ENCODE results near the gene SFTA2. TPM values are rescaled to one million over a fixed set of nuclear protein-coding genes. Genes with fewer than 3 reads are reported as not detected.
A peak's percentile ranks its signal among the peaks of the same experiment; 100 is the strongest.

Gene SFTA2
- not detected in 2 replicates for total RNA-seq

DNA sequence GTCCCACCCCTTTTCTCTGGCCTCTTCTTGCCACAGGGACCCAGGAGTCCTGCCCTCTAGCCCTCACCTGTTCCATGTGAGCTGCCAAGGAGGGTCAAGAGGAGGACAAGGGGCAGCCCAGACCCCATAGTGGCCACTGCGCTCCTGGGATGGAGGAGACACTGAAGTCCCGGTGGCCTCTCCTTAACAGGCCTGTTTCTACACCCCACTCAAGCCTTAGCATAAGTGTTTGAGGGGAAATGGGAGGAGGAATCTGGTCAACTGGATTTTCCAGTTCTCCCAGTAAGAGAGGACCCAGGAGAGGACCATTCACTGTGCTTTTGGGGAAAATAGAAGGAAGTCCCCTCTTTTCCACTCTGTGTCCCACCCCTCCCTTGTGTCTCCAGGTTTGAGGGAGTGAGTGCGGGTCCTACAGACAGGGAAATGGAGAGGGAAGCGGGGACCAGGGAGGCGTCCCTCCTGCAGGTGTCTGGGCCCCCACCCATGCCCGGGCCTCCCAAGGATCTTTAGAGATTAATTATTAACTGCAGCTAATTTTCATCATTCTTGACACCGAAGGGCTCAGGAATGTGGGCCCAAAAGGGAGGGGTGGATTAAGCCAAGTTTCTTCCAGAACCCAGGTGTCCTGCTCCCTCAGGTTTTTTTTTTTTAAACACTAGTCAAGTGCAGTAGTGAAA is at the start of gene SFTA2:
Gene SFTA2, minus strand, starts transcription at position 202 of the 677 bp plus-strand sequence. Its CDS starts 74 bp downstream, at position 128.
- no peak within 1 kb of the TSS for H3K4me3 ChIP-seq (ENCODE audit: low read depth, low read length)
- DNase-seq (ENCODE audit: low read depth) (no peak), FAIRE-seq (no peak)
- H3K27me3 ChIP-seq (ENCODE audit: control insufficient read depth, insufficient read depth, low read length) = no peaks in the 10 kb centered on the region
- no peaks in the 10 kb centered on the region for H3K36me3 ChIP-seq (ENCODE audit: control insufficient read depth, insufficient read depth, low read length)
- TF ChIP-seq, protein P1, sequence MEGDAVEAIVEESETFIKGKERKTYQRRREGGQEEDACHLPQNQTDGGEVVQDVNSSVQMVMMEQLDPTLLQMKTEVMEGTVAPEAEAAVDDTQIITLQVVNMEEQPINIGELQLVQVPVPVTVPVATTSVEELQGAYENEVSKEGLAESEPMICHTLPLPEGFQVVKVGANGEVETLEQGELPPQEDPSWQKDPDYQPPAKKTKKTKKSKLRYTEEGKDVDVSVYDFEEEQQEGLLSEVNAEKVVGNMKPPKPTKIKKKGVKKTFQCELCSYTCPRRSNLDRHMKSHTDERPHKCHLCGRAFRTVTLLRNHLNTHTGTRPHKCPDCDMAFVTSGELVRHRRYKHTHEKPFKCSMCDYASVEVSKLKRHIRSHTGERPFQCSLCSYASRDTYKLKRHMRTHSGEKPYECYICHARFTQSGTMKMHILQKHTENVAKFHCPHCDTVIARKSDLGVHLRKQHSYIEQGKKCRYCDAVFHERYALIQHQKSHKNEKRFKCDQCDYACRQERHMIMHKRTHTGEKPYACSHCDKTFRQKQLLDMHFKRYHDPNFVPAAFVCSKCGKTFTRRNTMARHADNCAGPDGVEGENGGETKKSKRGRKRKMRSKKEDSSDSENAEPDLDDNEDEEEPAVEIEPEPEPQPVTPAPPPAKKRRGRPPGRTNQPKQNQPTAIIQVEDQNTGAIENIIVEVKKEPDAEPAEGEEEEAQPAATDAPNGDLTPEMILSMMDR (IDR thresholded peaks at IDR 0.05; ENCODE audit: insufficient read depth, low read length, severe bottlenecking) = no peak

DNA sequence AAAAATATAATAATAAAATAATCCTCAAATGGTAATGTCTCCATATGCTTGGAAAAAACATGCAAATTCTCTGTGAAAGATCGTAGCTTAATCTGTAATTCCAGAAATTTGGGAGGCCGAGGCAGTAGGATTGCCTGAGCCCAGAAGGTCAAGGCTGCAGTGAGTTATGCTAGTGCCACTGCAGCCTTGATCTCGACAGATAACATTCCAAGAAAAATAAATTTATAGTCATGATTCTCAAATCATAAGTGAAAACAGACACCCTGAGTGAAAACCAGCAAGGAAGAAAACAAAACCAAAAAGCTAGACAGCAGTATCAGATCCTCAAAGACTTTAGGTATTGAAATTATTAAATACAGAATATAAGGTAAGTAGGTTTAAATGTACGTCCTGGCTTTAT is 47.7 kb upstream of the SFTA2 start:
- no peaks in the 10 kb centered on the region for H3K27me3 ChIP-seq (ENCODE audit: control insufficient read depth, insufficient read depth, low read length)
- no peak for FAIRE-seq
- DNase-seq (ENCODE audit: low read depth) = no peak
- no peaks in the 10 kb centered on the region for H3K36me3 ChIP-seq (ENCODE audit: control insufficient read depth, insufficient read depth, low read length)
- no peak overlapping the region for H3K4me3 ChIP-seq (ENCODE audit: low read depth, low read length)
- TF ChIP-seq, protein P1 (IDR thresholded peaks at IDR 0.05; ENCODE audit: insufficient read depth, low read length, severe bottlenecking) = no peak

DNA sequence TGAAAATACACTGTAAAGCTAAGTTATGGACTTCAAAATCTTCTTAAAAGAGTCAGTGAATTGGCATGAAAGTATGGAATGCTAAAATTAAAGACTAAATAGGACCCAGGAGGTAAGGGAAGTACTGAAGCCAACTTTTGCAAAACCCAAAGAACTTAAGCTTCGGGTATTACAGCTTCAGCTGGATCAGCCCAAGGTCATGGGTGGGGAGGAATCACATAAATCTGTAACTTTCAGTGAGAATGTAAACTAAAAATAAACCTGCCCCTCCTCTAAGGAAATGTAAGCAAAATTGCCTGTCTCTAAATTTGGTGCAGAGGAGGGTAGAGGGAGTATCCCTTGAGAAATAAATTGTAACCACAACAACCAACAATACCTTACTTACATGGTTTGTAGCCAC is 47.2 kb upstream of the SFTA2 start:
- TF ChIP-seq, protein P1 (IDR thresholded peaks at IDR 0.05; ENCODE audit: insufficient read depth, low read length, severe bottlenecking) = no peak
- Histone ChIP-seq H3K4me3 (ENCODE audit: low read depth, low read length) (no peak overlapping the region), H3K27me3 (ENCODE audit: control insufficient read depth, insufficient read depth, low read length) (no peaks in the 10 kb centered on the region), H3K36me3 (ENCODE audit: control insufficient read depth, insufficient read depth, low read length) (no peaks in the 10 kb centered on the region)
- DNase-seq (ENCODE audit: low read depth) = no peak
- no peak for FAIRE-seq

DNA sequence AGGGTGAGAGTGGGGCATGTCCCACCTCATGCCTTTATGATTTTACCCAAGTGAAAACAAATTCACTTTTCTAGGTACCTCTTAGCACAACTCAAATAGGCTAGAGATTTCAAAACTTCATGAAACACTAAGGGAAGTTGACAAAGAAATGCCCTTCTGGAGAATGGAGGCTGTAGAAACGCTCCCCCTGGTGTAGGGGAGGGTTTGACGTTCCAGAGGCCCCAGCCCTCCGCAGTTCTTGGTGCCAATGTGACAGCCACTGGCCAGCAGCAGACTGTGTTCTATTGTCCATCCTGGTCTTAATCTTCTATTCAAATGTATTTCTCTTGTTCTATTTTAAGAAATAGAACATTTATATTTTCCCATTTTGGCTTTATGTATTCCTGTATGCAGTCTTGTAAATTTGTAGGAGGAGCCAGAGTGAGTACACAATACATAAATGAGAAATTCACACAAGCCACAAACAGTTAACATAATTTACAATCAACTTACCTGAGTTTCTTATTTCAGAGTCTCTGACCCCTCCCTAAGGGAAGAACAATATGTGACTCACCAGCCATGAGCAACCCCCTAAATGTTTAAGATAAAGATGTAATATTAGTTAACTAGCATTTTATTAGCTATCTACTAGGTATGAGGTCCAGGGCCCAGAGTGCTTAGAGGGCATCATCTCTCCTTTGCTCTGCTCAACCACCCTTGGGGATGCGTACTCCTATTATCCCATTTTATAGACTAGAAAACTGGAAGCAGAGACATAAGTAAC is 42.7 kb upstream of the SFTA2 start:
- Histone ChIP-seq H3K27me3 (ENCODE audit: control insufficient read depth, insufficient read depth, low read length) (no peaks in the 10 kb centered on the region), H3K4me3 (ENCODE audit: low read depth, low read length) (no peak overlapping the region), H3K36me3 (ENCODE audit: control insufficient read depth, insufficient read depth, low read length) (no peaks in the 10 kb centered on the region)
- DNase-seq (ENCODE audit: low read depth) = peak; percentile 42
- FAIRE-seq = no peak
- TF ChIP-seq, protein P1 (IDR thresholded peaks at IDR 0.05; ENCODE audit: insufficient read depth, low read length, severe bottlenecking) = no peak

DNA sequence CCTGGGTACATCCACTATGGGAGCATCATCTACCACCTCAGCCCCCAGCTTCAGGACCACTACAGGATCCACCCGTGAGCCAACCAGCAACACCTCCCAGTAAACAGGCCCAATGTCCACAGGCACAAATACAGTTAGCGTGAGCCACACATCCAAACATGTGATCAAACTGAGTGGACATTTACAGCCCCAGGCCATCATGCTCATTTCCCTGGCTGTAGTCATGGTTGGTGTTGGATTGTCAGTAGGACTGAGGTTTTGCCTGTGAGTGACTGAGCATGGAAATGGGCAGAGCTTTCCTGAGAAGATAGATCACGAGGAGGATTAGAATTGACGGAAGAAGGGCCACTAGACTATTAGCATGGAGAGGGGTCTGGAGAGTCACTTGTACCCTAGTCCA is 40.8 kb upstream of the SFTA2 start:
- no peaks in the 10 kb centered on the region for H3K36me3 ChIP-seq (ENCODE audit: control insufficient read depth, insufficient read depth, low read length)
- TF ChIP-seq, protein P1 (IDR thresholded peaks at IDR 0.05; ENCODE audit: insufficient read depth, low read length, severe bottlenecking) = no peak
- DNase-seq (ENCODE audit: low read depth) (peak; percentile 23), FAIRE-seq (peak; percentile 84)
- H3K27me3 ChIP-seq (ENCODE audit: control insufficient read depth, insufficient read depth, low read length) = no peaks in the 10 kb centered on the region
- no peak overlapping the region for H3K4me3 ChIP-seq (ENCODE audit: low read depth, low read length)

Measured in bronchial epithelial cell (primary cell).